CD4-positive, CD25-positive, alpha-beta regulatory T cell (primary cell): ENCODE measurements around the gene CENPL. TPM values are rescaled to one million over a fixed set of nuclear protein-coding genes. Genes with fewer than 3 reads are reported as not detected.
"Not testable (repeated sequence)": the region's sequence is repeated elsewhere in the genome, so short reads cannot be mapped to it uniquely, and the experiment has no call there.

ENCODE experiments used
- ATAC-seq, 2 donors: fragments of 150-1000 bp; cut with Tn5 transposase; one replicate each; pipeline ENCODE4 v1.10.0; 2021; ENCODE audit warnings: low read depth in 2 of 2, moderate number of reproducible peaks in 2 of 2, moderate library complexity in 1 of 2
- DNase-seq, 3 donors: peaks; one replicate each; pipeline versions ENCODE4 v3.0.0 to v3.0.0-alpha.2; 2012 to 2022; ENCODE audit warnings: mixed read lengths in 1 of 3
- H3K27ac ChIP-seq: one replicate; pipeline ENCODE4 v1.7.0; 2013; ENCODE audit warnings: mild to moderate bottlenecking, low read length; ENCODE audit not compliant: insufficient read depth, poor library complexity, severe bottlenecking
- H3K27me3 ChIP-seq: one replicate; pipeline ENCODE4 v1.7.0; 2013; ENCODE audit warnings: low read length; ENCODE audit not compliant: control insufficient read depth, insufficient read depth
- H3K36me3 ChIP-seq: one replicate; pipeline ENCODE4 v1.7.0; 2013; ENCODE audit warnings: mild to moderate bottlenecking, low read length, moderate library complexity; ENCODE audit not compliant: control insufficient read depth, insufficient read depth
- H3K4me1 ChIP-seq: 2 replicates; pipeline ENCODE4 v1.7.0; 2013; ENCODE audit warnings: mild to moderate bottlenecking, low read length; ENCODE audit not compliant: insufficient read depth, control insufficient read depth, poor library complexity, severe bottlenecking
- H3K4me3 ChIP-seq: one replicate; pipeline ENCODE4 v1.7.0; 2013; ENCODE audit warnings: low read depth, mild to moderate bottlenecking, low read length, moderate library complexity
- H3K9me3 ChIP-seq, 2 experiments: 1 replicate in 1 of 2; 2 replicates in 1 of 2; pipeline ENCODE4 v1.7.0; 2013; ENCODE audit warnings: low read length in 2 of 2, mild to moderate bottlenecking in 1 of 2, moderate library complexity in 1 of 2; ENCODE audit not compliant: control insufficient read depth in 2 of 2
- H3K27ac Mint-ChIP-seq, 3 donors: one replicate each; pipeline ENCODE4 v1.8.0; 2020 to 2022; ENCODE audit warnings: mild to moderate bottlenecking in 3 of 3, mixed read lengths in 3 of 3, moderate library complexity in 2 of 3
- H3K27me3 Mint-ChIP-seq: one replicate; pipeline ENCODE4 v1.8.0; 2022; ENCODE audit warnings: mild to moderate bottlenecking, mixed read lengths
- H3K36me3 Mint-ChIP-seq: one replicate; pipeline ENCODE4 v1.8.0; 2020; ENCODE audit warnings: mixed read lengths
- H3K4me1 Mint-ChIP-seq, 4 donors: one replicate each; pipeline ENCODE4 v1.8.0; 2020 to 2022; ENCODE audit warnings: mixed read lengths in 4 of 4, mild to moderate bottlenecking in 1 of 4
- H3K4me3 Mint-ChIP-seq, 4 donors: one replicate each; pipeline ENCODE4 v1.8.0; 2020 to 2022; ENCODE audit warnings: mild to moderate bottlenecking in 4 of 4, mixed read lengths in 4 of 4, moderate library complexity in 3 of 4
- H3K9me3 Mint-ChIP-seq, 7 donors: one replicate each; pipeline ENCODE4 v1.8.0; 2020 to 2022; ENCODE audit warnings: mixed read lengths in 7 of 7, mild to moderate bottlenecking in 3 of 7, moderate library complexity in 2 of 7
- polyA plus RNA-seq, 4 donors: library from polyadenylated mRNA; unstranded; fragments of 300-500 nt; fragmentation: Illumina TruSeq; gene quantifications; one replicate each; pipeline ENCODE4 v1.2.3, GENCODE V29; 2021
- total RNA-seq: library from RNA; stranded (reverse); gene quantifications from one replicate; pipeline ENCODE4 v1.2.3, GENCODE V29; 2022

CENPL gene
- total and polyA plus RNA-seq, 5 donors from 2014 or later: 6.7 to 10.2 (median 8.7) TPM

DNA sequence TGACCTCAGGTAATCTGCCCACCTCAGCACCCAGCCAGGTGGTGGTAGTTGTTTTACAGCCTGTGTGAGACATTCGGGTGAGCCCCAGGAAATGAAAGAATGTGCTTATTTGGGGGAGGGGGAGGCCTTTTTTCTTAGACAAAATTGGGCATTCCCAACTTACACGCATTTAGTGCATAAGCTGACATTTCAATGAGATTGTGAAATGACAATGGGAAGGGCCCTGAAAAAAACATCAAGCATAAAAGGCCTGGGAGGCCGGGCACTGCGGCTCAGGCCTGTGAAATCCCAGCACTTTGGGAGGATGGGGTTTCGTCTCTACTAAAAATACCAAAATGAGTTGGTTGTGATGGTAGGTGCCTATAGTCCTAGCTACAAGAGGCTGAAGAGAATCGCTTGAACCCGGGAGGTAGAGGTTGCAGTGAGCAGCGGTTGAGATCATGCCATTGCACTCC lies 38.1 kb upstream of the CENPL start:
- Histone ChIP-seq H3K9me3 (no peaks in the 10 kb centered on the region), H3K4me3 (no peak overlapping the region), H3K36me3 (peaks cover 48% of the 10 kb centered on the region), H3K27ac (no peak overlapping the region), H3K27me3 (no peaks in the 10 kb centered on the region), H3K4me1 (peaks cover 40% of the 10 kb centered on the region)
- no peak for ATAC-seq
- no peaks in the 10 kb centered on the region for H3K9me3 Mint-ChIP-seq
- H3K4me3 Mint-ChIP-seq: peak overlapping the region in 1 of 4 donors; percentile 8
- H3K4me1 Mint-ChIP-seq: peaks cover 13 to 45% (median 42%) of the 10 kb centered on the region in 4 donors
- H3K27me3 Mint-ChIP-seq: peaks cover 8% of the 10 kb centered on the region
- DNase-seq: no peak
- peaks cover 41% of the 10 kb centered on the region for H3K36me3 Mint-ChIP-seq
- H3K27ac Mint-ChIP-seq: peak overlapping the region in 1 of 3 donors; percentile 84

DNA sequence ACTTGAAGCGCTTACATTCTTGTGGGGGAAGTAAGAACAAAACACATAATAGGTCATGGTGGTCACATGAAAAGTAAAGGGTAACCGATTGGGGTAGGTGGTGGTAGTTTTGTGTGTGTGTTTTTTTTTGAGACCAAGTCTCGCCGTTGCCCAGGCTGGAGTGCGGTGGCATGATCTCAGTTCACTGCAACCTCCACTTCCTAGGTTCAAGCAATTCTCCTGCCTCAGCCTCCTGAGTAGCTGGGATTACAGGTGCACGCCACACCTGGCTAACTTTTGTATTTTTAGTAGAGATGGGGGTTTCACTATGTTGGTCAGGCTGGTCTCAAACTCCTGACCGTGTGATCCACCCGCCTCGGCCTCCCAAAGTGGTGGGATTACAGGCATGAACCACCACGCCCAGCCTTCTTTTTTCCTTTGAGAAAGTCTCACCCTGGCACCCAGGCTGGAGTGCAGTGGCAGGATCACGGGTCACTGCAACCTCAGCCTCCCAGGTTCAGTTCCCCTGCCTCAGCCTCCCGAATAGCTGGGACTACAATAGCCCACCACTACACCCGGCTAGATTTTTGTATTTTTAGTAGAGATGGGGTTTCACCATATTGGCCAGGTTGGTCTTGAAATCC lies 37.6 kb upstream of the CENPL start:
- peaks cover 13 to 45% (median 42%) of the 10 kb centered on the region in 4 donors for H3K4me1 Mint-ChIP-seq
- Histone ChIP-seq H3K36me3 (peaks cover 53% of the 10 kb centered on the region), H3K4me1 (peaks cover 39% of the 10 kb centered on the region)
- H3K27ac Mint-ChIP-seq: peak overlapping the region in 1 of 3 donors; percentile 84
- H3K4me3 Mint-ChIP-seq: peak overlapping the region in 1 of 4 donors; percentile 8
- not testable (repeated sequence) for H3K9me3 Mint-ChIP-seq, ATAC-seq, H3K27me3 ChIP-seq, H3K27ac ChIP-seq, H3K27me3 Mint-ChIP-seq, H3K9me3 ChIP-seq, DNase-seq, H3K4me3 ChIP-seq
- peaks cover 46% of the 10 kb centered on the region for H3K36me3 Mint-ChIP-seq

DNA sequence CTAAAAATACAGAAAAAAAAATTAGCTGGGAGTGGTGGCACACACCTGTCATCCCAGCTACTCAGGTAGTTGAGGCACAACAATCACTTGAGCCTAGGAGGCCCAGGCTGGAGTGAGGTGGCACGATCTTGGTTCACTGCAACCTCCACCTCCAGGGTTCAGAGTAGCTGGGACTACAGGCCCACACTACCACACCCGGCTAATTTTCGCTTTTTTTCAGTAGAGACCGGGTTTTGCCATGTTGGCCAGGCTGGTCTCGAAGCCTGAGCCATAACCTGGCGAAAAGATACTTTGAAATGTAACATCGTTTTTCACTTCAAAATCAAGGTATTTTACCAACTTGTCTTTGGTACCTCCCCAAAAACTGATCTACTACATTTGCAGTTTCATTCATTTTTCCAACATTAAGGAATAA lies 37.1 kb upstream of the CENPL start:
- H3K4me3 ChIP-seq: no peak overlapping the region
- H3K4me1 ChIP-seq: peaks cover 34% of the 10 kb centered on the region
- H3K36me3 ChIP-seq: peaks cover 58% of the 10 kb centered on the region
- Mint-ChIP-seq H3K9me3 (no peaks in the 10 kb centered on the region), H3K4me1 (peaks cover 13 to 43% (median 39%) of the 10 kb centered on the region in 4 donors), H3K27ac (peak overlapping the region in 1 of 3 donors; percentile 69), H3K36me3 (peaks cover 44% of the 10 kb centered on the region), H3K4me3 (no peak overlapping the region), H3K27me3 (peaks cover 3% of the 10 kb centered on the region)
- ATAC-seq (no peak), DNase-seq (no peak)
- no peaks in the 10 kb centered on the region for H3K27me3 ChIP-seq
- H3K9me3 ChIP-seq: no peaks in the 10 kb centered on the region
- H3K27ac ChIP-seq: no peak overlapping the region

DNA sequence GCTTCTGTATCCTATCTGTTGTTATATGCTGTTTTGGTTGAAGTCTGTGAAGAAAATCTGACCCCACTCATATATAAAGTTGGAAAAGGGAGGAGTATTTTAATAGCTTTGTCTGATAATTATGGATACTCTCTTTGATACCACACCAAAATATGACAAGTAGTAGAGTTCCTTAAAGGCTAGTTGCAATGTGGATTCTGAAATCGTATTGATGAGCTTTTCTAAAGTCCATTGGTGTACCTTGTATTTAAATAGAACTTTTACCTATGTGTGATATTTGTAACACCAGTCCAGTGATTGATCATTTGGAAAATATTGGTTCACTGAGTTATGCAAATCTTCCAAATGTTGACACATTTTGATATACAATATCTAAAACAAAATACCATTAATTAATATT lies 35.4 kb upstream of the CENPL start:
- H3K36me3 Mint-ChIP-seq: peaks cover 41% of the 10 kb centered on the region

DNA sequence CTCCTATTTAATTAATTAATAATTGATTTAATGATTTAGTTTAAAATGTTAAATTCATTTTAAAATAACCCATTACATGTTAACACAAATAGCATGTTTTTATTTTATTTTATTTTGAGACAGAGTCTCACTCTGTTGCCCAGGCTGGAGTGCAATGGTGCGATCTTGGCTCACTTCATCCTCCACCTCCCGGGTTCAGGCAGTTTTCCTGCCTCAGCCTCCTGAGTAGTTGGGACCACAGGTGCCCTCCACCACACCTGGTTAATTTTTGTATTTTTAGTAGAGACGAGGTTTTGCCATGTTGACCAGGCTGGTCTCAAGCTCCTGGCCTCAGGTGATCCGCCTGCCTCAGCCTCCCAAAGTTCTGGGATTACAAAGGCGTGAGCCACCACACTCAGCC lies 34.9 kb upstream of the CENPL start:
- H3K27me3 ChIP-seq, H3K27me3 Mint-ChIP-seq, H3K4me3 ChIP-seq, DNase-seq, H3K9me3 Mint-ChIP-seq, H3K4me3 Mint-ChIP-seq, H3K27ac ChIP-seq, H3K9me3 ChIP-seq, ATAC-seq, H3K27ac Mint-ChIP-seq: not testable (repeated sequence)
- Mint-ChIP-seq H3K36me3 (peaks cover 41% of the 10 kb centered on the region), H3K4me1 (peaks cover 9 to 26% (median 22%) of the 10 kb centered on the region in 4 donors)
- Histone ChIP-seq H3K4me1 (peaks cover 12% of the 10 kb centered on the region), H3K36me3 (peaks cover 54% of the 10 kb centered on the region)

More for the DNA sequence above, 35.4 kb upstream of the CENPL start:
- Mint-ChIP-seq H3K4me3 (no peak overlapping the region), H3K27ac (no peak overlapping the region), H3K9me3 (no peaks in the 10 kb centered on the region), H3K27me3 (no peaks in the 10 kb centered on the region), H3K4me1 (peaks cover 9 to 31% (median 26%) of the 10 kb centered on the region in 4 donors)
- H3K4me3 ChIP-seq: no peak overlapping the region
- ATAC-seq (no peak), DNase-seq (no peak)
- H3K36me3 ChIP-seq: peaks cover 59% of the 10 kb centered on the region
- peaks cover 17% of the 10 kb centered on the region for H3K4me1 ChIP-seq
- no peaks in the 10 kb centered on the region for H3K9me3 ChIP-seq
- no peak overlapping the region for H3K27ac ChIP-seq
- H3K27me3 ChIP-seq: no peaks in the 10 kb centered on the region

DNA sequence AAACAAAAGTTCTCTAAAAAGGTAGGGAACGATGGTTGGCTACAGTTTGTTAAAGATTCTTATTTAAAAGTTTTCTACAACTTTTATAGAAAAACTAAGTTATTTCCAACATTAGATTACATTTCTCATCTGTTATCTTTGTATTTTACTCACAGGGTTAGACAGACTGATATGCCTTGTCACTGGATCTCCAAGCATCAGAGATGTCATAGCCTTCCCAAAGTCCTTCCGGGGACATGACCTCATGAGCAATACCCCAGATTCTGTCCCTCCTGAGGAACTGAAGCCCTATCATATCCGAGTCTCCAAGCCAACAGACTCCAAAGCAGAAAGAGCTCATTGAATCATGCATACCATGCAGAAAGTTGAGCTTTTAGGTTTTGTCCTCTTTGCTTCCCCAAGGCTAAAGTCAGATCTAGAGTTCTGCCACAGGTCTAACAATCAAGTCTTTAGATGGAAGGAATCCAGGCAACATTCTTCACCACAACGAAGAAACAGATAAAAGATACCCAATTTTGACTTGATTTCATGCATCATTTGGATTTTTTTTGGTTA lies 32.8 kb upstream of the CENPL start:
- no peak overlapping the region for H3K4me3 Mint-ChIP-seq
- H3K9me3 Mint-ChIP-seq: no peaks in the 10 kb centered on the region
- no peak overlapping the region for H3K4me3 ChIP-seq
- H3K27me3 ChIP-seq: no peaks in the 10 kb centered on the region
- peak overlapping the region in 2 of 3 donors; percentile 38 to 71 for H3K27ac Mint-ChIP-seq
- H3K27ac ChIP-seq: no peak overlapping the region
- peaks cover 6 to 12% (median 9%) of the 10 kb centered on the region in 4 donors for H3K4me1 Mint-ChIP-seq
- no peaks in the 10 kb centered on the region for H3K9me3 ChIP-seq
- H3K4me1 ChIP-seq: no peaks in the 10 kb centered on the region
- ATAC-seq: no peak
- peaks cover 49% of the 10 kb centered on the region for H3K36me3 ChIP-seq
- DNase-seq: no peak
- no peaks in the 10 kb centered on the region for H3K27me3 Mint-ChIP-seq
- H3K36me3 Mint-ChIP-seq: peaks cover 44% of the 10 kb centered on the region

DNA sequence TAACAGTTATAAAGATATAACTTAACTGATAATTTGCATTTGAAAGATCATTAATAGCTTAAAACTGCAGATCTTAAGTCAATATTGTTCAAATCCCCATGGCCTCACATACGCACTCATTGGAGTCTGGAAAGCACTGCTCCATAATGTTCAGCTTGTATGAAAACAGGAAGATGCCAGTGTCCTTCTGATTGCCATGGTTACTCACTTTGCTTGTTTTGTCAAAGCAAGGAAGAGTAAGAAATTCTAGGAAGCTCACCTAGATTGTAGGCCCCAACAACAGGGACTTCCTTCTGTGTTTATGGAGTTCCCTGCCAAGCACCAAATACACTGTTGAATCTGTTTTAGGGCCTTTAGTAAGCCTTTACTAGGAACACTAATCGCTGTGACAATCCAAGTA lies 32.2 kb upstream of the CENPL start:
- Mint-ChIP-seq H3K27me3 (no peaks in the 10 kb centered on the region), H3K9me3 (no peaks in the 10 kb centered on the region), H3K4me3 (no peak overlapping the region), H3K36me3 (peaks cover 47% of the 10 kb centered on the region), H3K4me1 (peaks cover 6 to 10% (median 8%) of the 10 kb centered on the region in 4 donors), H3K27ac (no peak overlapping the region)
- Histone ChIP-seq H3K4me3 (no peak overlapping the region), H3K36me3 (peaks cover 48% of the 10 kb centered on the region), H3K9me3 (no peaks in the 10 kb centered on the region), H3K27ac (no peak overlapping the region), H3K27me3 (no peaks in the 10 kb centered on the region), H3K4me1 (no peaks in the 10 kb centered on the region)
- DNase-seq: no peak
- ATAC-seq: no peak

DNA sequence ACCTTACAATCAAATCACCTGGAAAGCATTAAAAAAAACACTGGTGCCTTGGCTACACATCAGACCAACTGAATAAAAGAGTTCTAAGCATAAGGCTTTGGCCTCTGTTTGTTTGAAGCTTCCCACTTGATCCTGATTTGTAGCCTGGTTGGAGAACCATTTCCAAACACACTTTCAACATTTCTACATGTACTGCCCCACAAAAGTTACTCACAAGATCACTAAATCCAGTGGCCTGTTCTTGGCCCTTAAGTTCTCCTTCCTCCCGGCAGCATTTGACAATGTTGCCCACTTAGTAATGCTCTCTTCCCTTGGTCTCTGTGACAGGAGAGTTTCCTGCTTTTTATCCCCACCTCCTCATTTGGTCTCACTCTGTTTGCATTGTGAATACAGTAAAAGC lies 31.3 kb upstream of the CENPL start:
- ATAC-seq (no peak), DNase-seq (no peak)
- Mint-ChIP-seq H3K27me3 (no peaks in the 10 kb centered on the region), H3K27ac (peak overlapping the region in 1 of 3 donors; percentile 14), H3K9me3 (no peaks in the 10 kb centered on the region), H3K4me1 (peaks cover 5 to 10% (median 7%) of the 10 kb centered on the region in 4 donors), H3K36me3 (peaks cover 47% of the 10 kb centered on the region), H3K4me3 (no peak overlapping the region)
- no peak overlapping the region for H3K4me3 ChIP-seq
- peaks cover 57% of the 10 kb centered on the region for H3K36me3 ChIP-seq
- H3K4me1 ChIP-seq: no peaks in the 10 kb centered on the region
- H3K27ac ChIP-seq: no peak overlapping the region
- H3K27me3 ChIP-seq: no peaks in the 10 kb centered on the region
- no peaks in the 10 kb centered on the region for H3K9me3 ChIP-seq
